ENCODE results near the gene GTF2A1L.

GRCh38 chr2:48613211-48613610 is 4.4 kb upstream of the GTF2A1L start:
- TF ChIP-seq MYC (IDR thresholded peaks at IDR 0.05; ENCODE audit: low read depth, low read length) (no peak), CTCF (IDR thresholded peaks at IDR 0.05; ENCODE audit: extremely low read depth in 1 of 2, insufficient read depth in 1 of 2, low read depth in 1 of 2, low read length in 2 of 2) (no peak), POLR2AphosphoS5 (IDR thresholded peaks at IDR 0.05; ENCODE audit: insufficient read depth, low read depth, low read length) (no peak), POLR2A (IDR thresholded peaks at IDR 0.05; ENCODE audit: low read depth, low read length) (no peak), EZH2 (IDR thresholded peaks at IDR 0.05; ENCODE audit: borderline replicate concordance, low read depth, low read length, severe bottlenecking) (no peak)
